Dermis blood vessel endothelial cell (primary cell): ENCODE measurements around the gene NPHS1. TPM values are rescaled to one million over a fixed set of nuclear protein-coding genes. Genes with fewer than 3 reads are reported as not detected.
"Not testable (repeated sequence)": the region's sequence is repeated elsewhere in the genome, so short reads cannot be mapped to it uniquely, and the experiment has no call there.

ENCODE experiments used
- DNase-seq: peaks from one replicate; pipeline ENCODE4 v3.0.0; 2010
- total RNA-seq: library from RNA; depleted of rRNA; stranded (reverse); fragments of >200 nt; gene quantifications from 2 replicates; pipeline ENCODE4 v1.2.3, GENCODE V29; 2014

The NPHS1 gene
- total RNA-seq, 1 donor from 2014 or later, result not detected

GRCh38 chr19:35872180-35872579 lies 19.9 kb upstream of the NPHS1 start:
- DNase-seq, result no peak

- no peak for DNase-seq
These were observed 19.3 kb upstream of the NPHS1 start for GRCh38 chr19:35871611-35872010.

- no peak for DNase-seq
These were observed 18.5 kb upstream of the NPHS1 start for GRCh38 chr19:35870798-35871197.

GRCh38 chr19:35870124-35870736 lies 17.9 kb upstream of the NPHS1 start:
- DNase-seq, result not testable (repeated sequence)

- peak; percentile 70 for DNase-seq
These were observed 17.2 kb upstream of the NPHS1 start for GRCh38 chr19:35869327-35870123.

GRCh38 chr19:35868823-35869326 lies 16.6 kb upstream of the NPHS1 start:
- DNase-seq, result no peak

GRCh38 chr19:35868172-35868822 lies 16.0 kb upstream of the NPHS1 start, which contains the start of gene APLP1:
Gene APLP1, plus strand, starts transcription at chr19:35868574. Its CDS starts 63 bp downstream, at chr19:35868637.
- DNase-seq, result peak; percentile 51

GRCh38 chr19:35863018-35863417 lies 10.7 kb upstream of the NPHS1 start:
- DNase-seq, result no peak

- DNase-seq, result no peak
These were observed 10.2 kb upstream of the NPHS1 start for GRCh38 chr19:35862528-35862927.

- no peak for DNase-seq
These were observed 9.4 kb upstream of the NPHS1 start for GRCh38 chr19:35861640-35862160.

- DNase-seq, result no peak
These were observed 8.7 kb upstream of the NPHS1 start for GRCh38 chr19:35860818-35861639.

GRCh38 chr19:35860436-35860817 lies 8.1 kb upstream of the NPHS1 start:
- DNase-seq, result no peak

- DNase-seq, result no peak
These were observed 7.1 kb upstream of the NPHS1 start for GRCh38 chr19:35859414-35859813.

GRCh38 chr19:35858311-35858710 lies 6.0 kb upstream of the NPHS1 start:
- DNase-seq, result no peak

- DNase-seq, result no peak
These were observed 4.3 kb upstream of the NPHS1 start, which contains the start of gene KIRREL2 for GRCh38 chr19:35856546-35857149. Gene KIRREL2, plus strand, starts transcription at chr19:35856911. Its CDS starts 209 bp downstream, at chr19:35857120.

GRCh38 chr19:35853038-35853756 lies 893 bp upstream of the NPHS1 start:
- no peak for DNase-seq

- DNase-seq, result no peak
These were observed 883 bp downstream of the NPHS1 start for GRCh38 chr19:35851213-35852028.

GRCh38 chr19:35848919-35849505 lies 3.3 kb downstream of the NPHS1 start:
- DNase-seq, result no peak

- DNase-seq, result no peak
These were observed 3.8 kb downstream of the NPHS1 start for GRCh38 chr19:35848486-35848885.

GRCh38 chr19:35847911-35848310 lies 4.4 kb downstream of the NPHS1 start:
- no peak for DNase-seq
